HG03039 (cell line): ENCODE measurements around the gene SMARCD3.

Source experiments
- ATAC-seq: cut with Tn5 transposase; IDR thresholded peaks from one replicate; pipeline ENCODE4 v1.9.1; 2021; ENCODE audit warnings: mild to moderate bottlenecking, moderate library complexity; ENCODE audit not compliant: unreplicated experiment

SMARCD3 gene

GRCh38 chr7:151189038-151189437 lies 59.5 kb downstream of the SMARCD3 start:
- no peak for ATAC-seq
